Measurements from ENCODE around the gene NABP1.
"Not testable (repeated sequence)": the region's sequence is repeated elsewhere in the genome, so short reads cannot be mapped to it uniquely, and the experiment has no call there.

NABP1 gene, protein sequence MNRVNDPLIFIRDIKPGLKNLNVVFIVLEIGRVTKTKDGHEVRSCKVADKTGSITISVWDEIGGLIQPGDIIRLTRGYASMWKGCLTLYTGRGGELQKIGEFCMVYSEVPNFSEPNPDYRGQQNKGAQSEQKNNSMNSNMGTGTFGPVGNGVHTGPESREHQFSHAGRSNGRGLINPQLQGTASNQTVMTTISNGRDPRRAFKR

DNA sequence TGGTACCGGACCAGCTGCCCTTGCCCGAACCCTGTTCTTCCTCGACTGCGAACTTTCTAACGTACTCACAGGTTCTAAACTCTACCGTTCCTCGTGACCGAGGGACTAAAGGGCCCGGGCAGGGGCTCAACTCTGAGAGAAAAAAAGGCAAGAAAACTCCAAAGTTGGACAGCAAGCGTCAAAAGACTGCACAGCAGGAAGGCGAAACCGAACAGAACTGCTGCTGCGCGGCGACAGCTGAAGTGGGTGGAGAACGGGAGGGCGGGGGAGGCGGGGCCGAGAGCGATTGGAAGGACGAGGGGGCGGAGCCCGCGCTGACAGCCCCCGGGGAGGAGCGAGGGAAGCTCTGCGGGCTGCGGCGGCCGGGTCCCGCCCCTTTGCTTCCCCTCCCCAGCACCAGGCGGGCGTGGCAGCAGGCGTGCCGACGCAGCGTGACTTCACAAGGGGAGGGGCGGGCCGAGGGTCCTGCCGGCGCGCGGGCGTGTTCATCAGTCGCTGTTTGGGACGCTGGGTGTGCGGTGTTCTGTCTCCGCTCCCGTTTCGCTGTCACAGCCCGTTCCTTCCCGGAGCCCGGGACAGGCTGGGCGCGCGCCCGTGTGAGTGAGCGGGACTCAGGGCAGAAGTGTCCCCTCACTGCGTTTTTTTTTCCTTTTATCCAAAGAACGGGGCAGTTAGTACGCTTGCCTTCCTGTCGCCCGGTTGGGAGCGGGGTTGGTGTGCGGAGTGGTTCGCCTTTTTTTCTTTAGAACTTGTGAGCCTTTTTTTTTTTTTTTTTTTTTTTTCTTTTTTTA, at the start of gene NABP1:
Gene NABP1, plus strand, starts transcription at position 491 of the 791 bp plus-strand sequence. CDS start 479 bp downstream, outside the sequence.
- DNase-seq (ENCODE audit: low read depth) = peak; percentile 98

DNA sequence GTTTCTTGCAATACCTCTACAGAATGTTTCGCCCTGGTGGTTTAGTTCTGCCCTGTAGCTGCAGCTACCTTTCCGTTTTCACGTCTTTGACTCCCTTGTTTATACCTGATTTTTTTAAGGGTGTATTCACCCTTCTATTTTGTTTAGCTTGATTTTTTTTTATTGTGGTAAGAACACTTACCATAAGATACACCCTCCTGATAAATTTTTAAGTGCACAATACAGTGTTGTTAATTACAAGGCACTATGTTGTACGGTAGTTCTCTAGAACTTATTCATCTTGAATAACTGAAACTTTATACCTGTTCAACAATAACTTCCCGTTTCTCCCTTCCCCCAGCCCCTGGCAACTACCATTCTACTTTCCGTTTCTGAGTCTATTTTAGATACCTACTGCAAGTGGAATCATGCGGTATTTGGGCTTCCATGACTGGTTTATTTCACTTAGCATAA, 48.9 kb upstream of the NABP1 start:
- DNase-seq (ENCODE audit: low read depth) = no peak

DNA sequence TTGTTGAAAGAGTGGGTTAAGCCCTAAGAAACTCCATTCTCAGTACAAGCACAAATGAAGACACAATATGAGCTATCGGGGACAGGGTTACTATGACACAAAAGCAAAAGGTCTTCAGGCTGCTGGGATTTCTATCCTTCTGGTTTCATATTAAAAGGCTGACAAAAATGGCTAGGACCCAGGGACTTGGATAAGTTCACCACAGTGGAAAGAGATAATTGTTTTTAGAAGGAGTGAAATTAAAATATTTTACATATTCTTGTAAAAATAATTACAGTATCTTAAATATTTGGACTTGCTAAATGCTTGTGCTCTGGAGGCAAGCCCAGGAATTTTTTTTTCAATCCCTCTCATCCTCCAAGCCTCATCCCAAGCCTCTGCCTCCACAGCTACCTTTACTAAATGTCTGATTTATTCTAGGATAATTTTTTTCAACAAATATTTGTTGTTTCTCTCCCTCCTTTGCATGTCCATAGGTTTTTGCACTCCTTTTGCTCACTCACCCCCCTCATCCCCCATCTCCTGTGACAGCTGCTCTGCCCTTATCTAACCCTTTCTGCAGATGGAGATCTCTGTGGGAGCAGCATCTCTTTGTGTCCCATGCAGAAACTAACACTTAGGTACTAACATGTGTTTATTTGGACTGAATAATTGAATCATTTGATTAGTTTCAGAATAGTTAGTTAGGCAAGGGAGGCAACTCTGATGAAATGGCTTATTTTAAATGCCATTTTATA, 47.8 kb upstream of the NABP1 start:
- DNase-seq (ENCODE audit: low read depth) = no peak

DNA sequence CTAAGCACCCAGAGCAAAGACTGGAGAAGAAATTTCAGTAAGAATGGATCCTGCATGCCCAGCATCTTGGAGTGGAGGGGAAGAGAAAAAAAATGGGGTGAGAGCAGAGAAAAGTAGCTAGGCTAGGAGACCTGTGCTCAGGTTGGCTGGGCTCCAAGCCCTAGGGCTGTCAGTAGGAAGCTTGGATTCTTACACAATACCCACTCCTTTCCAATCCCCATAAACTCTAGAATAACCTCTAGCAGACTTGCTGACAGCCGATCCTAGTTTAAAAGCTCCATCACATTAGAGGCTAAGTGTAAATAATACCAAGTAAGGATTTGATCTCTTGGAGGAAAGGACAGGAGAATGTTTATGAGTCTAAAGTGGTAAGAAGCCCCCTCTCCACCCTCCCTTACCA, 46.2 kb upstream of the NABP1 start:
- no peak for DNase-seq (ENCODE audit: low read depth)

DNA sequence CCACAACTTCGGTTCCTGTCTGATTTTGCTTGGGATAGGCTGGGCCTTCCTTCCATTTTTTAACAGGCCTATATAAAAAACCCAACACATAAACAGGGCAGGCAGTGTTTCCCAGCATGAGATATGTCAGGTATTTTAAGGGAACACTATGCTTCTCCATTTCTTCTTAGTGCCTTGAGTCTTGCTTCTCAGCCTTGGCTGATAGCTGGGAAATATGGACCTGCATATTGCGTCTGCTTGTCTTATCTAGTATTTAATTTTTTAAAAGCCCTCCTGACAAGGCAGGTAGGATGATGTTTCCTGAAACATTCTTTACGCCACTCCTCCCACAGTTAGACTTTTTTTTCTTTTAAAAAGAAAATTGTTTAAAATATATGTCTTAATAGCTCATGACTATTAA, 45.5 kb upstream of the NABP1 start:
- no peak for DNase-seq (ENCODE audit: low read depth)

DNA sequence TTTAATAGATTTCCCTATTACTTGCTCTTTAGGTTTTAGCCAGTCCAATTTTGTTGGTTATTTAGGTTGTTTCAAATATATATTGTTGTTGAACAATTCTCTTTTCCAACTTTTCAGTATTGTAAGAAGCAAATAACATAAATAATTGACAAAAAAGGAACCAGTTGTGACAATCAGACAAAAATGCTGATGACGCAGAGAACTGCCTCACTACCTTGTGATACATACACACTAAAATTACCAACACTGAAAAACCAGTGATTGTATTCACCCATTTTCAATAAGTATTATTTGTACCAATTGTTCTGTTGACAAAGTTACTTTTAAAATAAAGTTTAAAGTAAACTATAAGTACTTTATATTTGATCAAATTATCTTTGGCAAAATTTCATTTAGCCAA, 43.1 kb upstream of the NABP1 start:
- no peak for DNase-seq (ENCODE audit: low read depth)

DNA sequence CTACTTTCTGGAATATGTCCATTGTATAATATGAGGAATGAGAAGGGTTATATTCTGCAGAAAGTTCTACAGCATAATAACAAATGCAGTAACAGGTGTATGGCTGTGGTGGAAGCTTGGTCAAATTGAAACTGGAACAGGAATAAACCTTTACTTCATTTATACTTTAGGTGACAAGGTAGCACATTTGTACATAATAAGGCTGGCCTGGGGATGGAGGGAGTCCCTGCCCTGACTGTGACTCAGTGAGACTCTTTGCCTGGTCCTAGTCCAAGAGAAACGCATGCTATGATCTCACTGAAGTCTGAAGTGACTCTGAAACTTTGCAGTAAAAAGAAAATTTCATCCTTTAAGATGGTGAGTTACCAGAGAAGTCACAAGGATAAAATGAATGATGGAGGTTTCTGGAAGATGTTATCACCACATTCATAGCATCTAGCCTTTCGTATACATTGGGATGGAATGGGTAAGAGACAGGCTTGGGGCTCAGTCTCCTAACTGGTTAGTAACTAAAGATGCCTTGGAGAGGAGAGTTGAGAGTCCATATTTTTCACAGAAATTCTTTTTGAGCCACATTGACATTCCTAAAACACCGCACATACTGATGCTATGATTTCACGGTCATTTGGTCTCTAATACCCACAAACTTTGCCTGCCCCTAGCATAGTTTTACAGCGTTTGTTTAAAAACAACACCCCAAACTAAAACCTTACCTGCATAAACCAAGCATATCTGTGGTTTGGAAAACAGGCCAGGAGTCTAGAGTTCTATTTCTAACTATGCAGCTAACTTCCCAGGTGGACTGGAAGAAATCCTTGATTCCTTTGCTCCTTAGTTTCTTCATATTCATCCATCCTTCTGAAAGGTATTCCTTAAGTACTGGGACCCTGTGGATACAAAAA, 42.4 kb upstream of the NABP1 start:
- DNase-seq (ENCODE audit: low read depth) = no peak

DNA sequence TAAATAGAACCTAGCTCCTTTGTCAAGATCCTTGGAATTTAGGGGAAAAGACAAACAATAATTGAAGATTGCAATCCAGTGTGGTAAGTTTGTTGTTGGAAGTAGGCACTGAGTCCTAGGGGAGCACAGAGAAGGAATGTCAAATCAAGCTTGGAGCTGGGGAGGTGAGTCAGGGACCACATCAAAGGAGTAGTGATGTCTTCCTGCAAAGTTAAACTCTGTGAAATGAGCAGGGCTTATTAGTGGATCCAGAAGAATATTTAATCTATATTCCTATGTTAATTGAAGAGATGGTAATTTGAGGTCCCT, 41.7 kb upstream of the NABP1 start:
- DNase-seq (ENCODE audit: low read depth) = no peak

DNA sequence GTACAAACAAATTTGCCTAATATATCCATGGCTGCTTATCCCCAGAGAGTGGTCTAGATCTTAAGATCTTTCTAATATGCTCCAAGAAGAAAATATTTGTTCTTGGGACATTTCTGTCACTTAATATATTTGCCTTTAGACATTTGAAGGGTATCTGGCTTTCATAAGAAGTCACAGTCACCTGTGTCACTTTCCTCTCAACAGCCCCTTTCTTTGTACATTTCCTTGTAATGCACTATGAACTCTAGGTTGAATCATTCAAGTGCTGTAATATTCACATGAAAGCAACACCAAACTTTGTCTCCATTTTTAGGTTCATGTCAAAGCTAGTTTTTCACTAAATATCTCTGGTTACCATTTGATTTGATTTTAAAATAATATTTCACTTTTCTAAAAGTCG, 41.4 kb upstream of the NABP1 start:
- DNase-seq (ENCODE audit: low read depth) = no peak

DNA sequence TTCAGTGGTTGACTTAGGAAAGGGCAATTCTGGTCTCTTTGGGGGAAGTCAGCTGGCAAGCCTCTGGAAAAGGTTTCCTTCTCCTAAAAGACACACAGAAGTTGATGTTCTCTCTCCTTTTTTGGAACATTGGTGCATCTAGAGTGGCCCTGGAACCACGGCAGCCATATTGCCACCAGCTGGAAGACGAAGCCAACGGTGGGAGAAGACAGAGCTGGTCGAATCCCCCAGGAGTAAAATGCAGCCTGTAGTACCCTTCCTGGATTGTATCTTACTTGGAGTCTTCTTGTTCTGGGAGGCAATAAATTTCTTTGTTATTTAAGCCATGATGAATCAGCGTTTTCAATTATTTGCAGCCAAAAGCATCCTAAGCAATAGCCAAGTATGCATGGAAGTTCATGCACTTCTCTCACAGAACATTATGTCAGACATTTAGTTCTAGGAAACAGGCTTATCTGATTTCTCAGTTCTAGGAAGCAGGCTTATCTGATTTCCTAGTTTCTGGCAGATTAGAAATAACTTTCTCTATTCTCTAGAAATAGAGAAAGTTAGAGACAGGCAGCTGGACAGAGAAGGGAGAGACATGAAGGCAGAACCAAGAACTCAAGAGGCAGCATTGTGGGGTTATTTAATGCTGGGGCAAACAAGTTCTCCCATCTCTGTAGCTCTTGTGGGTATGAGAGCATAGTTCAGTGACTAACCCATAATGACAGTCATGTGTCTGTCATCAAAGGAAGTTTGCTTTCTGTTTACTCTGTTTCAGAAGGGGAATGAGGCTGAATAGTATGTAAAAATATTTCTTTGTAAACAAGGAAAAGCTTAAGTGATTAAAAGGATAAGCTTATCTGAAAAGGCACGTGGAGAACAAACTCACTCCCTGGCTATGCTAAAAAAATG, 40.5 kb upstream of the NABP1 start:
- no peak for DNase-seq (ENCODE audit: low read depth)

DNA sequence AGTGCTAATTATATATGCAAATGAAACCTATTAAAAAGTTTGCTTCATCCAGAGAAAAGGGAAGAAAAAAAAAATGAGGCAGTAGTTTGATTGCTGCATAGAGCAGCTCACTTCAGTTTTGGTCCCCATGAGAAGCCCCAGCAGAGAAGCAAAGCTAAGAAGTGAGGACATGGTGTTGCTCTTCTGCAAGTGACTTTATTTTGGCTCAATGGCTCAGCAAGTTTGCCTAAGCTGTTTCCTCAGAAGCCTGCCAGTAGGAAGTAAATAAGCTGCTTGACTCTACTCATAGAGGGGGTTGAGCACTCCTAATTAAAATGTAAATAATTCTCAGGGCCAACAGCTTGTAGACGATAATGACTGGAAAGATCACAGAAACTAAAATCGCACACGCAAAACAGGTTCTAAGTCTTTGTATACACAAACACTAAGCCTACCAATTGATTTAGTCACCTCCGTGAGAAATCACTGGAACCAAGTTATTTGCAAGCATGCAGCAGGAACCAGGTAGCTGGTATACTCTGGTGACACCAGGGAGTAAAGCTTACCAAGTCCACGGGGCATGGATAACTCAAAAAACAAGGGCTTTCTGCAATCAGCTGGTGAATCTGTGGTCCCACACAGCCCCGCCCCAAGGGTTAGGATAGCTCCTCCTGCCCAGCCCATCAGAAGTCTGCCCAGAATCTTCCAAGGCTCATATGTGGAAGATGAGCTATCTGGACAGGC, 39.7 kb upstream of the NABP1 start:
- no peak for DNase-seq (ENCODE audit: low read depth)

DNA sequence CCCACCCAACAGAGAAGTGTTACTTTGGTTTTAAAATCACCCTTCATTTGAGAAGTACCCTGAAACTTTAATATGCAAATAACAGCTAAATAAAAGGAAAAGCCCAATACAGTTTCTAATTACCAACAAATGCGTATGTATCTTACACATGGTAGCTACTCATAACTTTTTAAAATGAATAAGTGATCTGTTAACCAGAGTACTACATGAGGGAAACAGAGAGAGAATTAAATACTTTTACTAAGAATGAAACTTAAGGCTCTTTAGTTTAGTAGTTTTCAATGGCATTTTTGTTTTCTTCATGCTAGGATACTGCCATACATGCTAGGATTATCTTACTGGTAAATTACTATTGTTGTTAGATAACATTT, 39.1 kb upstream of the NABP1 start:
- DNase-seq (ENCODE audit: low read depth) = no peak

DNA sequence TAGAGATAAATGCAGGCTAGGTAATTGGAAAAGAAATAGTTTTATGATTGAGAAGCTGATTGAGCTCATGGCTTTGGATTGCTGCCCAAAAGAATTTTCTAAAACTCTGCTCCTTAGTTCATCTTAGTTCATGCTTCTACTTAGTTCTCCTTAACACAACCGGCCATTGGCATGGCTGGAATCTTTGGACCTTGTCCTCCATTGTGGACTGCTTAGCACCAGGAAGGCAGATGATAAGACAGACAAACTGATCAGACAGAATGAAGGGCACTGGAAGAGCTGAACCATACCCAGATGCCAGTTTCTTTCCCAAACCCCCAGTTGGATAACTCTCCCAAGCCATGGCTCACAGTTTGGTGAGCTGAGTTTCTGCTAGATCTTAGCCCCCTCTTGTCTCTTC, 36.3 kb upstream of the NABP1 start:
- no peak for DNase-seq (ENCODE audit: low read depth)

DNA sequence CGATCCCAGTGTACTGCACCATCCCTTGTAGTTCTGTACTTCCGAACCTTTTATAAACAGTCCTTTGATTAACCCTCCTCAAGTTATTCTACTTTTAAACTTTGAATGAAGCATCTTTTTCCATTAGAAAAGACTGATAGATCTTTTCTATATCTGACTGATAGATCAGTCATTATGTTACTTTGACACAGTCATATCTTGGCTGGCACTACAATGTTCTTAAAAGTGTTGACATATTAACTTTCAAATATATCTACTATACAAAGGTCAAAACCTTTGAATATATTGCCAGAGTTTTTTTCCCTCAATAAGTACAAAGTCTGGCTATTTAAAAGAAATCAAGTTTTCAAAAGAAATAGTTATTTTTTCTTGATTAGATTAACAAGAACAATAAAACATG, 35.4 kb upstream of the NABP1 start:
- no peak for DNase-seq (ENCODE audit: low read depth)

DNA sequence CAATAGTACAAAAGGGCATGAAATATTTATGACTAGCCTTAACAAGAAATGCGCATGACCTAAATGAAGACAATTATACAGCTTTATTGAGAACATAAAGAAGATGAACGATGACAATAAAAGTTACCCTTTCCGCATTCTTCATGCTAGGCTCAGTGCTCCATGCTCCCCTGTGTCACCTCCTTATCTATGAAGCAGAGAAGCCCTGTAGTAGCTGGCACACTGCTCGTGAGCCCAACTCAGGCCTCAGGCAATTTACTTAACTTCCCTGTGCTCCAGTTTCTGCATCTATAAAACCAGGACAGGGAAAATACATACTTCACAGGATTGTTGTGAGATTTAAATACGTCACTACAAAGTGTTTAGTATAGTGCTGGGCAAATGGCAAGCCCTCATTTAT, 34.5 kb upstream of the NABP1 start:
- no peak for DNase-seq (ENCODE audit: low read depth)

DNA sequence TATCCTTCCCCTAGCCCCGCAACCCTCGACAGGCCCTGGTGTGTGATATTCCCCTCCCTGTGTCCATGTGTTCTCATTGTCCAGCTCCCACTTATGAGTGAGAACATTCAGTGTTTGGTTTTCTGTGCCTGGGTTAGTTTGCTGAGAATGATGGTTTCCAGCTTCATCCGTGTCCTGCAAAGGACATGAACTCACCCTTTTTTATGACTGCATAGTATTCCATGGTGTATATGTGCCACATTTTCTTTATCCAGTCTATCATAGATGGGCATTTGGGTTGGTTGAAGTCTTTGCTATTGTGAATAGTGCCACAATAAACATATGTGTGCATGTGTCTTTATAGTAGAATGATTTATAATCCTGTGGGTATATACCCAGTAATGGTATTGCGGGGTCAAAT, 33.3 kb upstream of the NABP1 start:
- not testable (repeated sequence) for DNase-seq (ENCODE audit: low read depth)

DNA sequence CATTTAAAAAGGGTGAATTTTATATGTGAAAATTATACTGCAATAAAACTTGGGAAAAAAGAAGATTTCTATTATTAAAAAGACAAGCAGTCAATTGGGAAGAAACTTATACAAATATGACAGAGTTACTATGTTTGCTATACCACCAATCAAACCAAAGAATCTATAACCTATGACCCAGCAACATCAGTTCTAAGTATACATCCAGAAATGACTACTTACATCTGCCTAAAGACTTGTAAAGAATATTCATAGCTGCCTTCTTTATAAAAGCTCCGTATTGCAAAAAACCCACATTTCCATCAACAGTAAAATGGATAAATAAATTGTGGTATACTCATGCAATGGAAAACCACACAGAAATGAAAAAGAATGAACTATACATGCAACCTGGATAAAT, 32.9 kb upstream of the NABP1 start:
- no peak for DNase-seq (ENCODE audit: low read depth)

DNA sequence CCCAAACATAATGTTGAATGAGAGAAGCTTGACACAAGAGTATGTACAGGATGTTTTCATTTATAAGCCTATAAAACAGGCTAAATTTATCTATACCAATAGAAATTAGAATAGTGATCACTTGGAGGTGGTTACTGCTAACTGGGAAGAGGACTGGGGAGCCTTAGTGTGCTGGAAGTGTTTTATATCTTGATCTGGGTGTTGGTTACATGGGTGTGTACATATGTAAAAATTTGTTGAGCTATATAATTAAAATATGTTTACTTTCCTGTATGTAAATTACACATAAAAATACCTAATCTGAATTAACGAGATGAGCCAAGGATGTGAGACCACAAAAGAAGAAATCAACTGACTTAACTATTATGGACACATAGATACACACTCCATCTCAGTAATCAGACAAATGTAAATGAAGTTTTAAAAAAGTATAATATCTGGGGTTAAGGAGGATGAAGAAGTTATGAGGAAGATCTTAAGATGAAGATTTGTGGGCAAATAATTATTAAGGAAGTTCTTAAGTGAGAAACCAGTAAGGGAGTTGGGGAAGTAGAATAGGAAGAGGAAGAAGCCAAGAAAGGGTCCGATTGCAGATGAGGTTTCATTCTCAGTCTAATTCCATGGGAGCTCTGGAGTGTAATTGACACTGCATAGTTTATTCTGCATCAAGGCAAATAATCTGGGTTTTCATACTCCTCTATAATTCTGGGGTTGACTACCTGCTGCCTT, 32.3 kb upstream of the NABP1 start:
- DNase-seq (ENCODE audit: low read depth) = no peak

DNA sequence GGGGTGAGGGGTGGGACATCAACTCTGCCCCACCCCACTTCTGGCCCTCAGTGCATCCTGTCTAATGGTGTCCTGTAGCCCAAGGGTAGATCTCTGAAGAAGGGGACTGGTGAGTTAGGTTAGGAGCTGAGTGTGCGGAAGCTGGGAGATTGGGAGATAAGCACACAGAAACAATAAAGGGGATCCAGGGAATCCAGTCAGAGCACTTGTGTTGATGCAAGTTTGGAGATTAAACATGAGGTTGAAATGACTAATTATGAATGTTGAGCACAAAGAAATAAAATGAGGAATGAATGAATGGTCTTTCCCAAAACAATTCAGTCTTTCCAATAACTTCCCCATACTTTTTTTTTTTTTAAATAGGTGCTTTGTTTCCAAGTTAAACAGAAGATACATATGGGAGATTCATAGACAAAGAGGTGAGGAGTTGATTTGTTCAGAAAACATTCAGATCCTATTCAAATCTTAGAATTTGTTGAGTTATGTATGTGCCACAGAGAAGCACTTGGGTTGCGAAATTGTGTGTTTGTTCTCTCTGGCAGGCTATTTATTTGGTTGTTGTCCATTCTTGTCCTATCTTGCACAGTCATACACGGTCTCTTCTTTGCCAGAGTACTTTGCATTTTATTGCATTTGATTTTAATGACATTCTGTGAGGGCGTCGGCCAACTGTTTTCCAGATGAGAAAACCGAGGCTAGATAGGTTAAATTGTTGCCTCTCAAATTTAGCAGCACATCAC, 31.6 kb upstream of the NABP1 start:
- no peak for DNase-seq (ENCODE audit: low read depth)

Data from activated gamma-delta T cell treated with anti-CD3 and anti-CD28 coated beads, Interleukin-2, amount 50 U/mL, for 16 hours (primary cell).